Astrocyte (in vitro differentiated cells and primary cell): Measurements from ENCODE around the gene PRSS33. TPM values are rescaled to one million over a fixed set of nuclear protein-coding genes. Genes with fewer than 3 reads are reported as not detected.

Source experiments
- DNase-seq: peaks from one replicate; pipeline ENCODE4 v3.0.0-alpha.2; 2010; ENCODE audit warnings: low read depth
- FAIRE-seq: peaks from 2 replicates; lab custom pipeline; 2011; peaks lifted over from hg19 to GRCh38; lab: Jason Lieb, UNC
- H2AFZ ChIP-seq: 2 replicates; pipeline ENCODE4 v1.6.0; 2012; ENCODE audit warnings: low read depth, low read length, inconsistent platforms
- H3K27ac ChIP-seq: 2 replicates; pipeline ENCODE4 v1.5.1; 2011; ENCODE audit warnings: low read depth, low read length, inconsistent platforms
- H3K27me3 ChIP-seq: 2 replicates; pipeline ENCODE4 v1.6.0; 2011; ENCODE audit warnings: low read length, inconsistent platforms; ENCODE audit not compliant: insufficient read depth
- H3K36me3 ChIP-seq: 2 replicates; pipeline ENCODE4 v1.5.1; 2011; ENCODE audit warnings: low read length, inconsistent platforms; ENCODE audit not compliant: insufficient read depth
- H3K4me1 ChIP-seq: 2 replicates; pipeline ENCODE4 v1.5.1; 2011; ENCODE audit warnings: low read length, inconsistent platforms; ENCODE audit not compliant: insufficient read depth
- H3K4me2 ChIP-seq: 2 replicates; pipeline ENCODE4 v1.6.0; 2012; ENCODE audit warnings: low read length, inconsistent platforms
- H3K4me3 ChIP-seq: 2 replicates; pipeline ENCODE4 v1.5.1; 2011; ENCODE audit warnings: low read depth, mild to moderate bottlenecking, low read length, inconsistent platforms; ENCODE audit not compliant: insufficient read depth
- H3K79me2 ChIP-seq: 2 replicates; pipeline ENCODE4 v1.6.0; 2012; ENCODE audit warnings: mild to moderate bottlenecking, low read length, inconsistent platforms; ENCODE audit not compliant: insufficient read depth
- H3K9ac ChIP-seq: 2 replicates; pipeline ENCODE4 v1.6.0; 2012; ENCODE audit warnings: mild to moderate bottlenecking, low read length, inconsistent platforms
- H3K9me3 ChIP-seq: 2 replicates; pipeline ENCODE4 v1.5.1; 2012; ENCODE audit warnings: low read depth, mild to moderate bottlenecking, low read length, inconsistent platforms; ENCODE audit not compliant: insufficient read depth
- H4K20me1 ChIP-seq: 2 replicates; pipeline ENCODE4 v1.6.0; 2012; ENCODE audit warnings: low read length, inconsistent platforms; ENCODE audit not compliant: insufficient read depth
- H3K27ac Mint-ChIP-seq: one replicate; pipeline ENCODE4 v1.8.0; 2021; ENCODE audit warnings: mild to moderate bottlenecking, mixed read lengths; ENCODE audit not compliant: unreplicated experiment
- H3K27me3 Mint-ChIP-seq: one replicate; pipeline ENCODE4 v1.8.0; 2021; ENCODE audit warnings: low read depth, mixed read lengths; ENCODE audit not compliant: unreplicated experiment
- H3K36me3 Mint-ChIP-seq: one replicate; pipeline ENCODE4 v1.8.0; 2021; ENCODE audit warnings: low read depth, mixed read lengths; ENCODE audit not compliant: unreplicated experiment
- H3K4me1 Mint-ChIP-seq: one replicate; pipeline ENCODE4 v1.8.0; 2021; ENCODE audit warnings: low read depth, mixed read lengths; ENCODE audit not compliant: unreplicated experiment
- H3K4me3 Mint-ChIP-seq: one replicate; pipeline ENCODE4 v1.8.0; 2021; ENCODE audit warnings: mild to moderate bottlenecking, moderate library complexity, mixed read lengths; ENCODE audit not compliant: unreplicated experiment
- H3K9me3 Mint-ChIP-seq: one replicate; pipeline ENCODE4 v1.8.0; 2021; ENCODE audit warnings: mild to moderate bottlenecking, mixed read lengths; ENCODE audit not compliant: unreplicated experiment
- EZH2 ChIP-seq: IDR thresholded peaks from 2 replicates; pipeline ENCODE4 v1.6.1; 2012; ENCODE audit warnings: mild to moderate bottlenecking, low read length, inconsistent platforms; ENCODE audit not compliant: insufficient read depth
- total RNA-seq: library from RNA; stranded (reverse); gene quantifications from 2 replicates; pipeline ENCODE4 v1.2.1, GENCODE V29; 2021
- TF ChIP-seq, protein P1 (sequence below): IDR thresholded peaks from 2 replicates; pipeline ENCODE4 v1.5.1; 2011; ENCODE audit warnings: low read depth, mild to moderate bottlenecking, inconsistent platforms, low read length, moderate library complexity; ENCODE audit not compliant: insufficient read depth

PRSS33 gene
- total RNA-seq, 1 donor from 2014 or later, result not detected

DNA sequence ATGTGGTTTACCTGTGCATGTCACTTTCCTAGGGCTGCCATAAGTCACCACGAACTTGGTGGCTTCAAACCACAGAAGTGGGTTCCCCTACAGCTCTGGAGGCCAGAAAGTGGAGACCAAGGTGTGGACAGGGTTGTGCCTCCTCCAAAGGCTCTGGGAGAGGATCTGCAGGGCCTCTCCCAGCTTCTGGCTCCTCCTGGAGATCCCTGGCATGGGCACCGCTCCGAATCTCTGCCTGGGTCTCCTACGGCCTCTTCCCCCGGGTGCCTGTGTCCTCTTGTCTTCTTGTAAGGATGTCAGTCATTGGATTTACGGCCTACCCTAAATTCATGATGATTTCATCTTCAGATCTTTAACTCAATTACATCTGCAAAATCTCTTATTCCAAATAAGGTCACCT is 37.4 kb downstream of the PRSS33 start:
- H3K4me1 ChIP-seq, result peaks cover 14% of the 10 kb centered on the region
- H3K4me3 Mint-ChIP-seq, result peak overlapping the region; percentile 89
- TF ChIP-seq, protein P1, sequence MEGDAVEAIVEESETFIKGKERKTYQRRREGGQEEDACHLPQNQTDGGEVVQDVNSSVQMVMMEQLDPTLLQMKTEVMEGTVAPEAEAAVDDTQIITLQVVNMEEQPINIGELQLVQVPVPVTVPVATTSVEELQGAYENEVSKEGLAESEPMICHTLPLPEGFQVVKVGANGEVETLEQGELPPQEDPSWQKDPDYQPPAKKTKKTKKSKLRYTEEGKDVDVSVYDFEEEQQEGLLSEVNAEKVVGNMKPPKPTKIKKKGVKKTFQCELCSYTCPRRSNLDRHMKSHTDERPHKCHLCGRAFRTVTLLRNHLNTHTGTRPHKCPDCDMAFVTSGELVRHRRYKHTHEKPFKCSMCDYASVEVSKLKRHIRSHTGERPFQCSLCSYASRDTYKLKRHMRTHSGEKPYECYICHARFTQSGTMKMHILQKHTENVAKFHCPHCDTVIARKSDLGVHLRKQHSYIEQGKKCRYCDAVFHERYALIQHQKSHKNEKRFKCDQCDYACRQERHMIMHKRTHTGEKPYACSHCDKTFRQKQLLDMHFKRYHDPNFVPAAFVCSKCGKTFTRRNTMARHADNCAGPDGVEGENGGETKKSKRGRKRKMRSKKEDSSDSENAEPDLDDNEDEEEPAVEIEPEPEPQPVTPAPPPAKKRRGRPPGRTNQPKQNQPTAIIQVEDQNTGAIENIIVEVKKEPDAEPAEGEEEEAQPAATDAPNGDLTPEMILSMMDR, result no peak
- TF ChIP-seq EZH2, result no peak
- FAIRE-seq (no peak), DNase-seq (no peak)
- H3K27me3 Mint-ChIP-seq, result no peaks in the 10 kb centered on the region
- peaks cover 33% of the 10 kb centered on the region for H3K79me2 ChIP-seq
- no peak overlapping the region for H3K27ac ChIP-seq
- peaks cover 6% of the 10 kb centered on the region for H3K4me1 Mint-ChIP-seq
- no peaks in the 10 kb centered on the region for H3K27me3 ChIP-seq
- H3K4me3 ChIP-seq, result no peak overlapping the region
- H3K27ac Mint-ChIP-seq, result no peak overlapping the region
- H4K20me1 ChIP-seq, result peaks cover 20% of the 10 kb centered on the region
- peaks cover 6% of the 10 kb centered on the region for H3K36me3 Mint-ChIP-seq
- H3K9me3 Mint-ChIP-seq, result no peaks in the 10 kb centered on the region
- no peaks in the 10 kb centered on the region for H3K9me3 ChIP-seq
- H3K36me3 ChIP-seq, result no peaks in the 10 kb centered on the region
- H3K4me2 ChIP-seq, result no peak overlapping the region
- no peak overlapping the region for H3K9ac ChIP-seq
- no peak overlapping the region for H2AFZ ChIP-seq

GRCh38 chr16:2749476-2749875 is 37.9 kb downstream of the PRSS33 start:
- no peak overlapping the region for H3K9ac ChIP-seq
- H3K9me3 ChIP-seq, result no peaks in the 10 kb centered on the region
- peaks cover 16% of the 10 kb centered on the region for H4K20me1 ChIP-seq
- no peak overlapping the region for H3K4me2 ChIP-seq
- H3K4me3 Mint-ChIP-seq, result no peak overlapping the region
- TF ChIP-seq EZH2, result no peak
- TF ChIP-seq, protein P1, result no peak
- H3K4me3 ChIP-seq, result no peak overlapping the region
- peaks cover 5% of the 10 kb centered on the region for H3K4me1 Mint-ChIP-seq
- H3K36me3 Mint-ChIP-seq, result peaks cover 5% of the 10 kb centered on the region
- H3K27me3 Mint-ChIP-seq, result no peaks in the 10 kb centered on the region
- H3K36me3 ChIP-seq, result no peaks in the 10 kb centered on the region
- no peak overlapping the region for H3K27ac Mint-ChIP-seq
- H3K79me2 ChIP-seq, result peaks cover 28% of the 10 kb centered on the region
- H3K9me3 Mint-ChIP-seq, result no peaks in the 10 kb centered on the region
- no peak overlapping the region for H3K27ac ChIP-seq
- H3K27me3 ChIP-seq, result no peaks in the 10 kb centered on the region
- DNase-seq, result no peak
- peaks cover 9% of the 10 kb centered on the region for H3K4me1 ChIP-seq
- FAIRE-seq, result no peak
- no peak overlapping the region for H2AFZ ChIP-seq

GRCh38 chr16:2748757-2749455 is 38.5 kb downstream of the PRSS33 start:
- Histone ChIP-seq H3K9me3 (no peaks in the 10 kb centered on the region), H3K79me2 (peaks cover 22% of the 10 kb centered on the region), H3K4me2 (no peak overlapping the region), H3K4me3 (no peak overlapping the region), H2AFZ (no peak overlapping the region), H3K27ac (no peak overlapping the region), H3K9ac (no peak overlapping the region), H4K20me1 (peaks cover 10% of the 10 kb centered on the region), H3K36me3 (no peaks in the 10 kb centered on the region), H3K4me1 (peaks cover 8% of the 10 kb centered on the region), H3K27me3 (no peaks in the 10 kb centered on the region)
- Mint-ChIP-seq H3K4me1 (peaks cover 5% of the 10 kb centered on the region), H3K27ac (no peak overlapping the region), H3K4me3 (no peak overlapping the region), H3K9me3 (no peaks in the 10 kb centered on the region), H3K36me3 (peaks cover 5% of the 10 kb centered on the region), H3K27me3 (peaks cover 3% of the 10 kb centered on the region)
- DNase-seq (no peak), FAIRE-seq (no peak)
- TF ChIP-seq, protein P1, result no peak
- TF ChIP-seq EZH2, result no peak
